Nephron (organoid): ENCODE measurements around the gene MAP3K3.

Source experiments
- H3K27ac Mint-ChIP-seq, 3 experiments: 2 replicates each; pipeline ENCODE4 v1.8.0; 2020; ENCODE audit warnings: mixed read lengths in 3 of 3, mild to moderate bottlenecking in 2 of 3, moderate library complexity in 1 of 3
- H3K27me3 Mint-ChIP-seq: 2 replicates; pipeline ENCODE4 v1.8.0; 2021; ENCODE audit warnings: low read depth, mild to moderate bottlenecking, moderate library complexity, mixed read lengths
- H3K36me3 Mint-ChIP-seq: 2 replicates; pipeline ENCODE4 v1.8.0; 2020; ENCODE audit warnings: low read depth, mixed read lengths
- H3K4me1 Mint-ChIP-seq: 2 replicates; pipeline ENCODE4 v1.8.0; 2020; ENCODE audit warnings: mixed read lengths
- H3K4me3 Mint-ChIP-seq, 3 experiments: 2 replicates each; pipeline ENCODE4 v1.8.0; 2020; ENCODE audit warnings: mild to moderate bottlenecking in 3 of 3, mixed read lengths in 3 of 3, moderate library complexity in 2 of 3
- H3K9me3 Mint-ChIP-seq: 2 replicates; pipeline ENCODE4 v1.8.0; 2020; ENCODE audit warnings: mixed read lengths
- TF ChIP-seq, protein P1 (sequence below), 3 experiments: fragments of 200-600 bp; sonication (generic); IDR thresholded peaks; one replicate each; pipeline ENCODE4 v1.5.0; 2021; ENCODE audit warnings: antibody characterized with exemption in 3 of 3; ENCODE audit not compliant: unreplicated experiment in 3 of 3

MAP3K3 gene

DNA sequence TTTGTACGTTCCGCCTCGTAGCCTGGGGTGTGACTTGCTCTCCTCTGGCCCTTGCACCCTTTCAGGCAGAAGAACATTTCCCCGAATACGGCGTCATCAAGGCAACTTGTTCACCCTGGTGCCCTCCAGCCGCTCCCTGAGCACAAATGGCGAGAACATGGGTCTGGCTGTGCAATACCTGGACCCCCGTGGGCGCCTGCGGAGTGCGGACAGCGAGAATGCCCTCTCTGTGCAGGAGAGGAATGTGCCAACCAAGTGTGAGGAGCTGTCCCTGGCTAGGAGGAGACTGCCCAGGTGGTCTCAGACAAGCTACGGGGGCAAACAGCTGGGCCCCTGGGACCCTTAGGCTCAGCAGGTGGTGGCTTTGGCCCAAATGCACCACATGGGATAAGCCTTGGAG is 67.3 kb downstream of the MAP3K3 start:
- H3K9me3 Mint-ChIP-seq: no peaks in the 10 kb centered on the region
- H3K27me3 Mint-ChIP-seq: no peaks in the 10 kb centered on the region
- peaks cover 30% of the 10 kb centered on the region for H3K36me3 Mint-ChIP-seq
- H3K4me3 Mint-ChIP-seq: no peak overlapping the region
- H3K27ac Mint-ChIP-seq: no peak overlapping the region
- TF ChIP-seq, protein P1, sequence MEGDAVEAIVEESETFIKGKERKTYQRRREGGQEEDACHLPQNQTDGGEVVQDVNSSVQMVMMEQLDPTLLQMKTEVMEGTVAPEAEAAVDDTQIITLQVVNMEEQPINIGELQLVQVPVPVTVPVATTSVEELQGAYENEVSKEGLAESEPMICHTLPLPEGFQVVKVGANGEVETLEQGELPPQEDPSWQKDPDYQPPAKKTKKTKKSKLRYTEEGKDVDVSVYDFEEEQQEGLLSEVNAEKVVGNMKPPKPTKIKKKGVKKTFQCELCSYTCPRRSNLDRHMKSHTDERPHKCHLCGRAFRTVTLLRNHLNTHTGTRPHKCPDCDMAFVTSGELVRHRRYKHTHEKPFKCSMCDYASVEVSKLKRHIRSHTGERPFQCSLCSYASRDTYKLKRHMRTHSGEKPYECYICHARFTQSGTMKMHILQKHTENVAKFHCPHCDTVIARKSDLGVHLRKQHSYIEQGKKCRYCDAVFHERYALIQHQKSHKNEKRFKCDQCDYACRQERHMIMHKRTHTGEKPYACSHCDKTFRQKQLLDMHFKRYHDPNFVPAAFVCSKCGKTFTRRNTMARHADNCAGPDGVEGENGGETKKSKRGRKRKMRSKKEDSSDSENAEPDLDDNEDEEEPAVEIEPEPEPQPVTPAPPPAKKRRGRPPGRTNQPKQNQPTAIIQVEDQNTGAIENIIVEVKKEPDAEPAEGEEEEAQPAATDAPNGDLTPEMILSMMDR (IDR thresholded peaks at IDR 0.05; ENCODE audit: unreplicated experiment in 3 of 3): no peak
- H3K4me1 Mint-ChIP-seq: no peaks in the 10 kb centered on the region

- H3K27me3 Mint-ChIP-seq: no peaks in the 10 kb centered on the region
- H3K4me3 Mint-ChIP-seq: no peak overlapping the region
- H3K4me1 Mint-ChIP-seq: no peaks in the 10 kb centered on the region
- TF ChIP-seq, protein P1 (IDR thresholded peaks at IDR 0.05; ENCODE audit: unreplicated experiment in 3 of 3): no peak
- H3K27ac Mint-ChIP-seq: no peak overlapping the region
- no peaks in the 10 kb centered on the region for H3K9me3 Mint-ChIP-seq
- peaks cover 21% of the 10 kb centered on the region for H3K36me3 Mint-ChIP-seq
Observed at GRCh38 chr17:63692195-63692816, 70.1 kb downstream of the MAP3K3 start.

DNA sequence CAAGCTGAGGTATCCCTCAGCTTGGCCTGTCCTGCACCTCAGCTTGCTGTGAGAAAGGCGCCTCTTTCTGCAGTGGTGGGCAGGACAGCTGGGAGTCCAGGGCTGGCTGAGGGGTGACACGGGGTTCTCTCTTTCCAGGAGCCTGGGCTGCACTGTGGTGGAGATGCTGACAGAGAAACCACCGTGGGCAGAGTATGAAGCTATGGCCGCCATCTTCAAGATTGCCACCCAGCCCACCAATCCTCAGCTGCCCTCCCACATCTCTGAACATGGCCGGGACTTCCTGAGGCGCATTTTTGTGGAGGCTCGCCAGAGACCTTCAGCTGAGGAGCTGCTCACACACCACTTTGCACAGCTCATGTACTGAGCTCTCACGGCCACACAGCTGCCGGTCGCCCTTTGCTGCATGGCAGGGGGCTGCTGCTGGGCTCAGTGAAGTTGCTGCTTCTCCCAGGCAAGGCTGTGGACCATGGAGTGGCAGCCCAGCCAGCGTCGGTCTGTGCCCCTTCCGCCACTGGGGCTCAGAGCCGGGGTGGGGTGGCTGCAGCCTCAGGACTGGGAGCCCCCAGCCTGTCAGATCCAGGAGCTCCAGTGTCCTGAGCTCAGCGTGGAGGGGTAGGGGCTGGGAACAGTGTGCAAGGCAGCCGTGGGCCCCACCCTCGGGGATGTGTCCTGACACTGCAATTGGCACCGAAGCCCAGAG is 71.3 kb downstream of the MAP3K3 start:
- peaks cover 21% of the 10 kb centered on the region for H3K36me3 Mint-ChIP-seq
- no peaks in the 10 kb centered on the region for H3K9me3 Mint-ChIP-seq
- H3K27me3 Mint-ChIP-seq: no peaks in the 10 kb centered on the region
- H3K4me1 Mint-ChIP-seq: no peaks in the 10 kb centered on the region
- TF ChIP-seq, protein P1 (IDR thresholded peaks at IDR 0.05; ENCODE audit: unreplicated experiment in 3 of 3): no peak
- H3K4me3 Mint-ChIP-seq: no peak overlapping the region
- no peak overlapping the region for H3K27ac Mint-ChIP-seq

- H3K27me3 Mint-ChIP-seq: no peaks in the 10 kb centered on the region
- peaks cover 21% of the 10 kb centered on the region for H3K36me3 Mint-ChIP-seq
- TF ChIP-seq, protein P1 (IDR thresholded peaks at IDR 0.05; ENCODE audit: unreplicated experiment in 3 of 3): no peak
- no peak overlapping the region for H3K4me3 Mint-ChIP-seq
- no peaks in the 10 kb centered on the region for H3K9me3 Mint-ChIP-seq
- H3K27ac Mint-ChIP-seq: no peak overlapping the region
- H3K4me1 Mint-ChIP-seq: no peaks in the 10 kb centered on the region
Observed at GRCh38 chr17:63694229-63694949, 72.2 kb downstream of the MAP3K3 start.

DNA sequence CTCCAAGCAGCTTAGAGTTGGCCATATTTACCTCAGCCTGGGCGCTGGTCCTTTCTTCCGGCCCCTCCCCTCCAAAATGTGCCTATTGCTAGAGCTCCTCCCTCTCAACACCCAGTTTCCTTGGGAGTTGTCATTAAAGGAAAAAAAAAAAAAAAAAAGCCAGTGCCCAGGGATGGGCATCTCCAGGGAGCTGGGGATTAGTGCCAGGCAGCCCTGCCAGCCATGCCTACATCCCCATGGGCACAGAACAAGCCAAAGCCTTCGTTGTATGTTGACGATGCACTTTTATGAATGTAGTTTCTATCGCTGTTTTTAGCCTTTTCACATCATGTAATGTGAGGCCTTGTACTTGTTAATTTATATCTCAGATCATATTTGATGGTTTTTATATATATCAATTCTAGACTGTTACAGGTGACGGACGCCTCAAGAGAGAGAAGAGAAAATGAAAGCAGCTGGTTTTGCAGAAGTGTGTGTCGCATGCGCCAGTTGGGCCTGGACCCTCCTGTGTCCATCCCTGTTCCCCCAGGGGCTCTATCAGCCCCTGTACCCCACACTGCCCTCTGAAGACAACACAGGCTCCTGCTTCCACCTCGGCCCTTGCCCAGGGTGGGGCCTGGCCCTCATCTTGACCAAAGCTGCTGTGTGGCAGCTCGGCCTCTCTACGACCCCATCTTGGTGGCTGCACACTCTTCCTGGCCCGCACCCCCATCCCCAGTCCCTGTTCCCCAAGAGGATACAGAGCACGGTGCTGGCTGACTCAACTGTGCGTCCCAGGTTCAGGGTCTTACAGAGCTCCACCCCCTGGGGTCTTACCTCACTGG is 72.9 kb downstream of the MAP3K3 start:
- peaks cover 21% of the 10 kb centered on the region for H3K36me3 Mint-ChIP-seq
- no peaks in the 10 kb centered on the region for H3K27me3 Mint-ChIP-seq
- H3K4me3 Mint-ChIP-seq: no peak overlapping the region
- TF ChIP-seq, protein P1 (IDR thresholded peaks at IDR 0.05; ENCODE audit: unreplicated experiment in 3 of 3): no peak
- no peaks in the 10 kb centered on the region for H3K9me3 Mint-ChIP-seq
- no peaks in the 10 kb centered on the region for H3K4me1 Mint-ChIP-seq
- peak overlapping the region in 1 of 3 experiments; percentile 13 for H3K27ac Mint-ChIP-seq
